ENCODE data around the gene PPP3CA. TPM values are rescaled to one million over a fixed set of nuclear protein-coding genes. Genes with fewer than 3 reads are reported as not detected.
"Not testable (repeated sequence)": the region's sequence is repeated elsewhere in the genome, so short reads cannot be mapped to it uniquely, and the experiment has no call there.

Gene PPP3CA
- total RNA-seq, 1 experiment from 2014 or later = 133 TPM

- Histone ChIP-seq H3K27me3 (ENCODE audit: insufficient read depth, low read length) (no peaks in the 10 kb centered on the region), H2AFZ (ENCODE audit: low read depth, low read length, poor library complexity, severe bottlenecking) (no peak overlapping the region), H3K4me2 (ENCODE audit: low read length) (peak overlapping the region; percentile 77), H3K79me2 (ENCODE audit: insufficient read depth, low read length) (peaks cover 89% of the 10 kb centered on the region), H3K4me3 (replicated peaks in 1 of 2; ENCODE audit: low read depth in 1 of 2, low read length in 2 of 2) (peak overlapping the region in 1 of 2 experiments; percentile 44; a peak in 2 of 4 replicates), H4K20me1 (ENCODE audit: insufficient read depth) (no peaks in the 10 kb centered on the region), H3K9ac (ENCODE audit: low read length) (peak overlapping the region; percentile 51), H3K27ac (ENCODE audit: low read depth, low read length) (peak overlapping the region; percentile 98), H3K4me1 (ENCODE audit: control insufficient read depth in 1 of 2, insufficient read depth in 2 of 2, low read length in 2 of 2) (peaks cover 47 to 54% of the 10 kb centered on the region in 2 experiments), H3K36me3 (ENCODE audit: control insufficient read depth in 1 of 2, insufficient read depth in 2 of 2, low read length in 2 of 2) (0 out of 4 replicates have a peak, but pooled peaks cover 0 to 8% of the 10 kb centered on the region in 2 experiments), H3K9me2 (ENCODE audit: insufficient read depth) (no peaks in the 10 kb centered on the region), H3K9me3 (ENCODE audit: control insufficient read depth in 1 of 2, insufficient read depth in 1 of 2, low read depth in 1 of 2, low read length in 2 of 2) (no peaks in the 10 kb centered on the region)
- no TSS peak for BruUV-seq (replicated peaks)
- ChIA-PET RAD21 (ENCODE audit: low non-redundant PET in 1 of 2, low total read pairs in 2 of 2, uncharacterized antibody in 2 of 2, unreplicated experiment in 2 of 2) (no interaction called here), POLR2A (interaction anchor here (0.7 to 1.8 kb wide), 3 partner anchors 10 to 20 kb away, joined by 3 to 6 read pairs (median 3); no protein-coding TSS in a partner anchor), CTCF (no interaction called here)
- intact Hi-C loops (cut with micrococcal nuclease) = loop anchor here (1.0 kb wide), 1 partner anchor 21 kb away; no protein-coding TSS in a partner anchor
- TF ChIP-seq, protein P1, sequence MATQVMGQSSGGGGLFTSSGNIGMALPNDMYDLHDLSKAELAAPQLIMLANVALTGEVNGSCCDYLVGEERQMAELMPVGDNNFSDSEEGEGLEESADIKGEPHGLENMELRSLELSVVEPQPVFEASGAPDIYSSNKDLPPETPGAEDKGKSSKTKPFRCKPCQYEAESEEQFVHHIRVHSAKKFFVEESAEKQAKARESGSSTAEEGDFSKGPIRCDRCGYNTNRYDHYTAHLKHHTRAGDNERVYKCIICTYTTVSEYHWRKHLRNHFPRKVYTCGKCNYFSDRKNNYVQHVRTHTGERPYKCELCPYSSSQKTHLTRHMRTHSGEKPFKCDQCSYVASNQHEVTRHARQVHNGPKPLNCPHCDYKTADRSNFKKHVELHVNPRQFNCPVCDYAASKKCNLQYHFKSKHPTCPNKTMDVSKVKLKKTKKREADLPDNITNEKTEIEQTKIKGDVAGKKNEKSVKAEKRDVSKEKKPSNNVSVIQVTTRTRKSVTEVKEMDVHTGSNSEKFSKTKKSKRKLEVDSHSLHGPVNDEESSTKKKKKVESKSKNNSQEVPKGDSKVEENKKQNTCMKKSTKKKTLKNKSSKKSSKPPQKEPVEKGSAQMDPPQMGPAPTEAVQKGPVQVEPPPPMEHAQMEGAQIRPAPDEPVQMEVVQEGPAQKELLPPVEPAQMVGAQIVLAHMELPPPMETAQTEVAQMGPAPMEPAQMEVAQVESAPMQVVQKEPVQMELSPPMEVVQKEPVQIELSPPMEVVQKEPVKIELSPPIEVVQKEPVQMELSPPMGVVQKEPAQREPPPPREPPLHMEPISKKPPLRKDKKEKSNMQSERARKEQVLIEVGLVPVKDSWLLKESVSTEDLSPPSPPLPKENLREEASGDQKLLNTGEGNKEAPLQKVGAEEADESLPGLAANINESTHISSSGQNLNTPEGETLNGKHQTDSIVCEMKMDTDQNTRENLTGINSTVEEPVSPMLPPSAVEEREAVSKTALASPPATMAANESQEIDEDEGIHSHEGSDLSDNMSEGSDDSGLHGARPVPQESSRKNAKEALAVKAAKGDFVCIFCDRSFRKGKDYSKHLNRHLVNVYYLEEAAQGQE (IDR thresholded peaks at IDR 0.05; ENCODE audit: low read depth) = no peak
- no peak for TF ChIP-seq SP1 (IDR thresholded peaks at IDR 0.05; ENCODE audit: low read depth)
- TF ChIP-seq SRF (IDR thresholded peaks at IDR 0.05; ENCODE audit: low read depth) = no peak
- no peak for TF ChIP-seq POLR2A (IDR thresholded peaks at IDR 0.05; ENCODE audit: borderline replicate concordance, extremely low read depth, insufficient read depth, insufficient read length)
- TF ChIP-seq ATF3 (IDR thresholded peaks at IDR 0.05) = no peak
- TF ChIP-seq CEBPB (IDR thresholded peaks at IDR 0.05; ENCODE audit: low read depth) = no peak
- ATAC-seq (no peak), DNase-seq (ENCODE audit: low read depth, low spot score) (no peak)
These were observed 211.8 kb downstream of the PPP3CA start for GRCh38 chr4:101135371-101136010.

DNA sequence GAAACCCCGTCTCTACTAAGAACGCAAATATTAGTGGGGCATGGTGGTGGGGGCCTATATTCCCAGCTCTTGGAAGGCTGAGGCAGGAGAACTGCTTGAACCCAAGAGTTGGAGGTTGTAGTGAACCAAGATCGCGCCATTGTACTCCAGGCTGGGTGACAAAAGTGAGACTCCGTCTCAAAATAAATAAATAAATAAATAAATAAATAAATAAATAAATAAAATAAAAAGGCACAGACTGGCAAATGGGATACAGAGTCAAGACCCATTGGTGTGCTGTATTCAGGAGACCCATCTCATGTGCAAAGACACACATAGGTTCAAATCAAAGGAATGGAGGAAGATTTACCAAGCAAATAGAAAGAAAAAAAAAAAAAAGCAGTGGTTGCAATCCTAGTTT is 216.3 kb downstream of the PPP3CA start:
- H3K36me3 ChIP-seq (ENCODE audit: control insufficient read depth in 1 of 2, insufficient read depth in 2 of 2, low read length in 2 of 2); H3K4me2 ChIP-seq (ENCODE audit: low read length); BruUV-seq (replicated peaks); H3K27ac ChIP-seq (ENCODE audit: low read depth, low read length); H3K4me3 ChIP-seq (replicated peaks in 1 of 2; ENCODE audit: low read depth in 1 of 2, low read length in 2 of 2); DNase-seq (ENCODE audit: low read depth, low spot score); H3K9me3 ChIP-seq (ENCODE audit: control insufficient read depth in 1 of 2, insufficient read depth in 1 of 2, low read depth in 1 of 2, low read length in 2 of 2); H3K27me3 ChIP-seq (ENCODE audit: insufficient read depth, low read length); H2AFZ ChIP-seq (ENCODE audit: low read depth, low read length, poor library complexity, severe bottlenecking); ATAC-seq; H3K9ac ChIP-seq (ENCODE audit: low read length); H4K20me1 ChIP-seq (ENCODE audit: insufficient read depth); H3K9me2 ChIP-seq (ENCODE audit: insufficient read depth); intact Hi-C loops (cut with micrococcal nuclease); CTCF ChIA-PET: not testable (repeated sequence)
- Histone ChIP-seq H3K79me2 (ENCODE audit: insufficient read depth, low read length) (peaks cover 92% of the 10 kb centered on the region), H3K4me1 (ENCODE audit: control insufficient read depth in 1 of 2, insufficient read depth in 2 of 2, low read length in 2 of 2) (peaks cover 48 to 52% of the 10 kb centered on the region in 2 experiments)
- POLR2A ChIA-PET = interaction anchor here (0.6 kb wide), 1 partner anchor 147 kb away, joined by 4 read pairs; no protein-coding TSS in a partner anchor
- RAD21 ChIA-PET (ENCODE audit: low non-redundant PET in 1 of 2, low total read pairs in 2 of 2, uncharacterized antibody in 2 of 2, unreplicated experiment in 2 of 2) = interaction anchor here in 1 of 2 experiments (0.7 kb wide), 1 partner anchor 49 kb away, joined by 3 read pairs; no protein-coding TSS in a partner anchor

DNA sequence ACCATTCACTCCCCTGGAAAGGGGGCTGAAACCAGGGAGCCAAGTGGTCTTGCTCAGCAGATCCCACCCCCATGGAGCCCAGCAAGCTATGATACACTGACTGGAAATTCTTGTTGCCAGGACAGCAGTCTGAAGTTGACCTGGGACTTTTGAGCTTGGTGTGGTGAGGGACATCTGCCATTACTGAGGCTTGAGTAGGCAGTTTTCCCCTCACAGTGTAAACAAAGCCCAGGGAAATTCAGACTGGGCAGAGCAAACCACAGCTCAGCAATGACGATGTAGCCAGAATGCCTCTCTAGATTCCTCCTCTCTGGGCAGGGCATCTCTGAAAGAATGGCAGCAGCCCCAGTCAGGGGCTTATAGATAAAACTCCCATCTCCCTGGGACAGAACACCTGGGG is 218.4 kb downstream of the PPP3CA start:
- RAD21 ChIA-PET (ENCODE audit: low non-redundant PET in 1 of 2, low total read pairs in 2 of 2, uncharacterized antibody in 2 of 2, unreplicated experiment in 2 of 2); H3K9me2 ChIP-seq (ENCODE audit: insufficient read depth); ATAC-seq; H4K20me1 ChIP-seq (ENCODE audit: insufficient read depth); H3K9ac ChIP-seq (ENCODE audit: low read length); CTCF ChIA-PET; DNase-seq (ENCODE audit: low read depth, low spot score); H3K4me3 ChIP-seq (replicated peaks in 1 of 2; ENCODE audit: low read depth in 1 of 2, low read length in 2 of 2); intact Hi-C loops (cut with micrococcal nuclease); H3K4me2 ChIP-seq (ENCODE audit: low read length); BruUV-seq (replicated peaks); H2AFZ ChIP-seq (ENCODE audit: low read depth, low read length, poor library complexity, severe bottlenecking); H3K36me3 ChIP-seq (ENCODE audit: control insufficient read depth in 1 of 2, insufficient read depth in 2 of 2, low read length in 2 of 2); H3K9me3 ChIP-seq (ENCODE audit: control insufficient read depth in 1 of 2, insufficient read depth in 1 of 2, low read depth in 1 of 2, low read length in 2 of 2); H3K27me3 ChIP-seq (ENCODE audit: insufficient read depth, low read length): not testable (repeated sequence)
- peaks cover 59 to 61% of the 10 kb centered on the region in 2 experiments for H3K4me1 ChIP-seq (ENCODE audit: control insufficient read depth in 1 of 2, insufficient read depth in 2 of 2, low read length in 2 of 2)
- peaks cover 91% of the 10 kb centered on the region for H3K79me2 ChIP-seq (ENCODE audit: insufficient read depth, low read length)
- POLR2A ChIA-PET = interaction anchor here (1.6 kb wide), 2 partner anchors 15 to 26 kb away, joined by 4 to 5 read pairs; no protein-coding TSS in a partner anchor
- H3K27ac ChIP-seq (ENCODE audit: low read depth, low read length) = peak overlapping the region; percentile 96

Measured in HCT116 (cell line).